DOHH2 (cell line): ENCODE data around the gene OR10G8.

Experiments used
- H3F3A ChIP-seq: fragments of 200-600 bp; sonication (generic), shearing (Covaris generic); 2 replicates; pipeline ENCODE4 v1.6.0; 2016; ENCODE audit warnings: antibody characterized with exemption, mild to moderate bottlenecking; ENCODE audit not compliant: control insufficient read depth, insufficient read depth
- H3K27ac ChIP-seq: fragments of 200-600 bp; sonication (generic); 2 replicates; pipeline ENCODE4 v1.5.1; 2014; ENCODE audit warnings: low read depth, mild to moderate bottlenecking, low read length, moderate library complexity
- H3K27me3 ChIP-seq: fragments of 200-600 bp; sonication (generic); 2 replicates; pipeline ENCODE4 v1.6.1; 2014; ENCODE audit warnings: mild to moderate bottlenecking, low read length, mixed read lengths; ENCODE audit not compliant: control insufficient read depth
- H3K36me3 ChIP-seq: fragments of 200-600 bp; sonication (generic); 2 replicates; pipeline ENCODE4 v1.6.1; 2014; ENCODE audit warnings: mild to moderate bottlenecking, low read length, moderate library complexity, mixed read lengths; ENCODE audit not compliant: control insufficient read depth
- H3K4me1 ChIP-seq: fragments of 200-600 bp; sonication (generic); 2 replicates; pipeline ENCODE4 v1.6.1; 2014; ENCODE audit warnings: mild to moderate bottlenecking, low read length, mixed read lengths; ENCODE audit not compliant: control insufficient read depth
- H3K4me2 ChIP-seq: fragments of 200-600 bp; sonication (generic); 2 replicates; pipeline ENCODE4 v1.6.0; 2014; ENCODE audit warnings: mild to moderate bottlenecking, low read length, moderate library complexity
- H3K4me3 ChIP-seq: fragments of 200-600 bp; sonication (generic); 2 replicates; pipeline ENCODE4 v1.5.1; 2014; ENCODE audit warnings: mild to moderate bottlenecking, low read length, mixed read lengths
- H3K79me2 ChIP-seq: fragments of 200-600 bp; sonication (generic); 2 replicates; pipeline ENCODE4 v1.6.1; 2014; ENCODE audit warnings: mild to moderate bottlenecking, low read length, mixed read lengths; ENCODE audit not compliant: control insufficient read depth
- H3K9me2 ChIP-seq: fragments of 200-600 bp; sonication (generic); replicated peaks from 2 replicates; pipeline ENCODE4 v1.6.1; 2014; ENCODE audit warnings: mild to moderate bottlenecking, low read length, mixed read lengths; ENCODE audit not compliant: control insufficient read depth
- H3K9me3 ChIP-seq: fragments of 200-600 bp; sonication (generic); 2 replicates; pipeline ENCODE4 v1.6.1; 2014; ENCODE audit warnings: antibody characterized with exemption, low read length, mixed read lengths; ENCODE audit not compliant: control insufficient read depth, insufficient read depth
- H4K20me1 ChIP-seq: fragments of 200-600 bp; sonication (generic); 2 replicates; pipeline ENCODE4 v1.6.0; 2014; ENCODE audit warnings: low read depth, mild to moderate bottlenecking, antibody characterized with exemption, low read length, moderate library complexity; ENCODE audit not compliant: control insufficient read depth, insufficient read depth
- CTCF ChIP-seq: fragments of 200-600 bp; sonication (generic); IDR thresholded peaks from one replicate; pipeline ENCODE4 v1.5.1; 2014; ENCODE audit warnings: antibody characterized with exemption, mild to moderate bottlenecking, low read depth, low read length; ENCODE audit not compliant: poor library complexity, severe bottlenecking
- EZH2phosphoT487 ChIP-seq: fragments of 200-600 bp; sonication (generic); IDR thresholded peaks from 2 replicates; pipeline ENCODE4 v1.6.1; 2017; ENCODE audit warnings: borderline replicate concordance, mild to moderate bottlenecking, antibody characterized with exemption, low read length, moderate library complexity, mixed read lengths

The OR10G8 gene

GRCh38 chr11:124026498-124026897 is at the start of gene OR10G8:
Gene OR10G8 (plus strand): TSS chr11:124026798. CDS start chr11:124029623, 2,825 bp downstream.
- H3K79me2 ChIP-seq: no peaks in the 10 kb centered on the region
- no peaks in the 10 kb centered on the region for H3K9me3 ChIP-seq
- H3K27ac ChIP-seq: no peak within 1 kb of the TSS
- no peak for TF ChIP-seq EZH2phosphoT487
- TF ChIP-seq CTCF: no peak
- H3K4me2 ChIP-seq: no peak within 1 kb of the TSS
- H4K20me1 ChIP-seq: no peaks in the 10 kb centered on the region
- H3K9me2 ChIP-seq: no peaks in the 10 kb centered on the region
- no peaks in the 10 kb centered on the region for H3K36me3 ChIP-seq
- no peaks in the 10 kb centered on the region for H3K4me1 ChIP-seq
- H3K27me3 ChIP-seq: no peaks in the 10 kb centered on the region
- H3K4me3 ChIP-seq: no peak within 1 kb of the TSS
- no peaks in the 10 kb centered on the region for H3F3A ChIP-seq

GRCh38 chr11:123977731-123978347 is 48.8 kb upstream of the OR10G8 start, which contains the start of gene OR10S1:
Gene OR10S1 (minus strand): TSS chr11:123977781. CDS start chr11:123977664, 117 bp downstream.
- Histone ChIP-seq H3K9me3 (no peaks in the 10 kb centered on the region), H3K9me2 (no peaks in the 10 kb centered on the region), H3K4me1 (no peaks in the 10 kb centered on the region), H3F3A (no peaks in the 10 kb centered on the region), H3K4me3 (no peak within 1 kb of the TSS), H3K27me3 (no peaks in the 10 kb centered on the region), H3K27ac (no peak within 1 kb of the TSS), H3K4me2 (no peak within 1 kb of the TSS), H3K36me3 (no peaks in the 10 kb centered on the region), H4K20me1 (no peaks in the 10 kb centered on the region), H3K79me2 (no peaks in the 10 kb centered on the region)
- no peak for TF ChIP-seq EZH2phosphoT487
- no peak for TF ChIP-seq CTCF

- no peaks in the 10 kb centered on the region for H3K79me2 ChIP-seq
- H3K4me2 ChIP-seq: no peak overlapping the region
- H3K4me1 ChIP-seq: no peaks in the 10 kb centered on the region
- H3K27me3 ChIP-seq: no peaks in the 10 kb centered on the region
- H3K4me3 ChIP-seq: no peak overlapping the region
- H3K9me3 ChIP-seq: no peaks in the 10 kb centered on the region
- no peak overlapping the region for H3K27ac ChIP-seq
- no peaks in the 10 kb centered on the region for H3K36me3 ChIP-seq
- H4K20me1 ChIP-seq: no peaks in the 10 kb centered on the region
- no peaks in the 10 kb centered on the region for H3F3A ChIP-seq
- no peaks in the 10 kb centered on the region for H3K9me2 ChIP-seq
- TF ChIP-seq EZH2phosphoT487: no peak
- no peak for TF ChIP-seq CTCF
These were observed 47.3 kb upstream of the OR10G8 start for GRCh38 chr11:123979311-123979710.
